Measurements from ENCODE around the gene CDK11A.
"Not testable (repeated sequence)": the region's sequence is repeated elsewhere in the genome, so short reads cannot be mapped to it uniquely, and the experiment has no call there.

CDK11A gene

GRCh38 chr1:1680031-1680911, 43.9 kb downstream of the CDK11A start:
- no peaks in the 10 kb centered on the region for H3K27me3 ChIP-seq (replicated peaks in 2 of 5; ENCODE audit: control insufficient read depth in 4 of 5, insufficient read depth in 5 of 5, low read length in 4 of 5)
- H3K27ac ChIP-seq (ENCODE audit: insufficient read depth in 1 of 2, low read depth in 1 of 2, low read length in 2 of 2, poor library complexity in 1 of 2, severe bottlenecking in 2 of 2), result no peak overlapping the region
- H3K36me3 ChIP-seq (ENCODE audit: control insufficient read depth in 4 of 4, insufficient read depth in 4 of 4, low read length in 3 of 4), result peaks cover 0 to 17% (median 14%) of the 10 kb centered on the region in 4 experiments
- peaks cover 0 to 24% (median 19%) of the 10 kb centered on the region in 4 experiments for H3K4me1 ChIP-seq (ENCODE audit: control extremely low read depth in 1 of 4, control insufficient read depth in 4 of 4, insufficient read depth in 4 of 4, low read length in 3 of 4)
- ChIA-PET CTCF (interaction anchor here (1.3 kb wide), 1 partner anchor 15 kb away, joined by 6 read pairs; no protein-coding TSS in a partner anchor), POLR2A (no interaction called here)
- no peaks in the 10 kb centered on the region for H3K9me3 ChIP-seq (ENCODE audit: control extremely low read depth in 1 of 5, control insufficient read depth in 4 of 5, insufficient read depth in 2 of 5, low read depth in 1 of 5, low read length in 4 of 5)
- DNase-seq, result no peak
- H3K4me3 ChIP-seq (ENCODE audit: control insufficient read depth in 1 of 7, extremely low read depth in 1 of 7, insufficient read depth in 4 of 7, low read depth in 2 of 7, low read length in 6 of 7), result no peak overlapping the region
- 93% methylated on average over 25 of the region's 32 CpGs for WGBS (ENCODE audit: insufficient coverage)

- POLR2A ChIA-PET, result no interaction called here
- H3K27ac ChIP-seq (ENCODE audit: insufficient read depth in 1 of 2, low read depth in 1 of 2, low read length in 2 of 2, poor library complexity in 1 of 2, severe bottlenecking in 2 of 2), result peak overlapping the region in 1 of 2 experiments; percentile 63
- peaks cover 0 to 21% (median 18%) of the 10 kb centered on the region in 4 experiments for H3K4me1 ChIP-seq (ENCODE audit: control extremely low read depth in 1 of 4, control insufficient read depth in 4 of 4, insufficient read depth in 4 of 4, low read length in 3 of 4)
- H3K9me3 ChIP-seq (ENCODE audit: control extremely low read depth in 1 of 5, control insufficient read depth in 4 of 5, insufficient read depth in 2 of 5, low read depth in 1 of 5, low read length in 4 of 5), result no peaks in the 10 kb centered on the region
- no peaks in the 10 kb centered on the region for H3K27me3 ChIP-seq (replicated peaks in 2 of 5; ENCODE audit: control insufficient read depth in 4 of 5, insufficient read depth in 5 of 5, low read length in 4 of 5)
- H3K4me3 ChIP-seq (ENCODE audit: control insufficient read depth in 1 of 7, extremely low read depth in 1 of 7, insufficient read depth in 4 of 7, low read depth in 2 of 7, low read length in 6 of 7), result peak overlapping the region in 2 of 7 experiments; percentile 11 to 13
- peaks cover 0 to 17% (median 9%) of the 10 kb centered on the region in 4 experiments for H3K36me3 ChIP-seq (ENCODE audit: control insufficient read depth in 4 of 4, insufficient read depth in 4 of 4, low read length in 3 of 4)
- DNase-seq, result peak in 2 of 3 donors; percentile 39 to 47
- CTCF ChIA-PET, result interaction anchor here (0.9 to 1.7 kb wide), 3 partner anchors 9 to 58 kb away, joined by 3 to 5 read pairs (median 3); no protein-coding TSS in a partner anchor
- 90% methylated on average over 22 of the region's 24 CpGs for WGBS (ENCODE audit: insufficient coverage)
Observed at GRCh38 chr1:1678581-1679380, 45.4 kb downstream of the CDK11A start.

GRCh38 chr1:1677718-1678580, 46.2 kb downstream of the CDK11A start:
- Histone ChIP-seq H3K27ac (ENCODE audit: insufficient read depth in 1 of 2, low read depth in 1 of 2, low read length in 2 of 2, poor library complexity in 1 of 2, severe bottlenecking in 2 of 2) (peak overlapping the region; percentile 40 to 63), H3K4me1 (ENCODE audit: control extremely low read depth in 1 of 4, control insufficient read depth in 4 of 4, insufficient read depth in 4 of 4, low read length in 3 of 4) (peaks cover 0 to 21% (median 18%) of the 10 kb centered on the region in 4 experiments), H3K27me3 (replicated peaks in 2 of 5; ENCODE audit: control insufficient read depth in 4 of 5, insufficient read depth in 5 of 5, low read length in 4 of 5) (no peaks in the 10 kb centered on the region), H3K4me3 (ENCODE audit: control insufficient read depth in 1 of 7, extremely low read depth in 1 of 7, insufficient read depth in 4 of 7, low read depth in 2 of 7, low read length in 6 of 7) (peak overlapping the region in 4 of 7 experiments; percentile 19 to 51 (median 26)), H3K36me3 (ENCODE audit: control insufficient read depth in 4 of 4, insufficient read depth in 4 of 4, low read length in 3 of 4) (peaks cover 0 to 12% (median 8%) of the 10 kb centered on the region in 4 experiments), H3K9me3 (ENCODE audit: control extremely low read depth in 1 of 5, control insufficient read depth in 4 of 5, insufficient read depth in 2 of 5, low read depth in 1 of 5, low read length in 4 of 5) (no peaks in the 10 kb centered on the region)
- 33% methylated on average over 31 of the region's 39 CpGs for WGBS (ENCODE audit: insufficient coverage)
- peak in 2 of 3 donors; percentile 64 to 75 for DNase-seq
- POLR2A ChIA-PET, result interaction anchor here (0.6 kb wide), 1 partner anchor 50 kb away, joined by 3 read pairs; no protein-coding TSS in a partner anchor
- CTCF ChIA-PET, result interaction anchor here (0.9 to 1.7 kb wide), 3 partner anchors 8 to 57 kb away, joined by 3 to 5 read pairs (median 3); no protein-coding TSS in a partner anchor

GRCh38 chr1:1676087-1676486, 48.1 kb downstream of the CDK11A start:
- CTCF ChIA-PET; DNase-seq; POLR2A ChIA-PET; H3K27ac ChIP-seq (ENCODE audit: insufficient read depth in 1 of 2, low read depth in 1 of 2, low read length in 2 of 2, poor library complexity in 1 of 2, severe bottlenecking in 2 of 2); H3K4me3 ChIP-seq (ENCODE audit: control insufficient read depth in 1 of 7, extremely low read depth in 1 of 7, insufficient read depth in 4 of 7, low read depth in 2 of 7, low read length in 6 of 7); H3K9me3 ChIP-seq (ENCODE audit: control extremely low read depth in 1 of 5, control insufficient read depth in 4 of 5, insufficient read depth in 2 of 5, low read depth in 1 of 5, low read length in 4 of 5); H3K27me3 ChIP-seq (replicated peaks in 2 of 5; ENCODE audit: control insufficient read depth in 4 of 5, insufficient read depth in 5 of 5, low read length in 4 of 5): not testable (repeated sequence)
- H3K4me1 ChIP-seq (ENCODE audit: control extremely low read depth in 1 of 4, control insufficient read depth in 4 of 4, insufficient read depth in 4 of 4, low read length in 3 of 4), result peaks cover 0 to 21% (median 18%) of the 10 kb centered on the region in 4 experiments
- no CpG with 5 or more reads among the region's 21 CpGs for WGBS (ENCODE audit: insufficient coverage)
- peaks cover 0 to 23% (median 19%) of the 10 kb centered on the region in 4 experiments for H3K36me3 ChIP-seq (ENCODE audit: control insufficient read depth in 4 of 4, insufficient read depth in 4 of 4, low read length in 3 of 4)

- H3K9me3 ChIP-seq (ENCODE audit: control extremely low read depth in 1 of 5, control insufficient read depth in 4 of 5, insufficient read depth in 2 of 5, low read depth in 1 of 5, low read length in 4 of 5); H3K27me3 ChIP-seq (replicated peaks in 2 of 5; ENCODE audit: control insufficient read depth in 4 of 5, insufficient read depth in 5 of 5, low read length in 4 of 5); H3K27ac ChIP-seq (ENCODE audit: insufficient read depth in 1 of 2, low read depth in 1 of 2, low read length in 2 of 2, poor library complexity in 1 of 2, severe bottlenecking in 2 of 2); DNase-seq; CTCF ChIA-PET; H3K4me3 ChIP-seq (ENCODE audit: control insufficient read depth in 1 of 7, extremely low read depth in 1 of 7, insufficient read depth in 4 of 7, low read depth in 2 of 7, low read length in 6 of 7); POLR2A ChIA-PET: not testable (repeated sequence)
- Histone ChIP-seq H3K36me3 (ENCODE audit: control insufficient read depth in 4 of 4, insufficient read depth in 4 of 4, low read length in 3 of 4) (peaks cover 0 to 27% (median 17%) of the 10 kb centered on the region in 4 experiments), H3K4me1 (ENCODE audit: control extremely low read depth in 1 of 4, control insufficient read depth in 4 of 4, insufficient read depth in 4 of 4, low read length in 3 of 4) (peaks cover 0 to 21% (median 18%) of the 10 kb centered on the region in 4 experiments)
- WGBS (ENCODE audit: insufficient coverage), result no CpG with 5 or more reads among the region's 18 CpGs
Observed at GRCh38 chr1:1675218-1675617, 48.9 kb downstream of the CDK11A start.

- DNase-seq; POLR2A ChIA-PET; H3K27me3 ChIP-seq (replicated peaks in 2 of 5; ENCODE audit: control insufficient read depth in 4 of 5, insufficient read depth in 5 of 5, low read length in 4 of 5); H3K27ac ChIP-seq (ENCODE audit: insufficient read depth in 1 of 2, low read depth in 1 of 2, low read length in 2 of 2, poor library complexity in 1 of 2, severe bottlenecking in 2 of 2); H3K4me3 ChIP-seq (ENCODE audit: control insufficient read depth in 1 of 7, extremely low read depth in 1 of 7, insufficient read depth in 4 of 7, low read depth in 2 of 7, low read length in 6 of 7); H3K9me3 ChIP-seq (ENCODE audit: control extremely low read depth in 1 of 5, control insufficient read depth in 4 of 5, insufficient read depth in 2 of 5, low read depth in 1 of 5, low read length in 4 of 5); CTCF ChIA-PET: not testable (repeated sequence)
- Histone ChIP-seq H3K36me3 (ENCODE audit: control insufficient read depth in 4 of 4, insufficient read depth in 4 of 4, low read length in 3 of 4) (peaks cover 0 to 30% (median 18%) of the 10 kb centered on the region in 4 experiments), H3K4me1 (ENCODE audit: control extremely low read depth in 1 of 4, control insufficient read depth in 4 of 4, insufficient read depth in 4 of 4, low read length in 3 of 4) (peaks cover 0 to 21% (median 18%) of the 10 kb centered on the region in 4 experiments)
- WGBS (ENCODE audit: insufficient coverage), result 100% methylated on average over 7 of the region's 21 CpGs
Observed at GRCh38 chr1:1674806-1675205, 49.4 kb downstream of the CDK11A start.
